OCI-LY1 (cell line): ENCODE data around the gene ELOVL2.

Experiments
- EZH2 ChIP-seq: fragments of 200-600 bp; sonication (generic), shearing (Covaris generic); IDR thresholded peaks from 2 replicates; pipeline ENCODE4 v1.8.0; 2017; ENCODE audit warnings: borderline replicate concordance, mixed run types, mild to moderate bottlenecking, antibody characterized with exemption, low read length, moderate library complexity, mixed read lengths
- TF ChIP-seq, protein P1 (sequence below): fragments of 200-600 bp; sonication (generic), shearing (Covaris generic); IDR thresholded peaks from 2 replicates; pipeline ENCODE4 v1.5.1; 2017; ENCODE audit warnings: mild to moderate bottlenecking, antibody characterized with exemption, low read length, moderate library complexity, mixed read lengths

DNA sequence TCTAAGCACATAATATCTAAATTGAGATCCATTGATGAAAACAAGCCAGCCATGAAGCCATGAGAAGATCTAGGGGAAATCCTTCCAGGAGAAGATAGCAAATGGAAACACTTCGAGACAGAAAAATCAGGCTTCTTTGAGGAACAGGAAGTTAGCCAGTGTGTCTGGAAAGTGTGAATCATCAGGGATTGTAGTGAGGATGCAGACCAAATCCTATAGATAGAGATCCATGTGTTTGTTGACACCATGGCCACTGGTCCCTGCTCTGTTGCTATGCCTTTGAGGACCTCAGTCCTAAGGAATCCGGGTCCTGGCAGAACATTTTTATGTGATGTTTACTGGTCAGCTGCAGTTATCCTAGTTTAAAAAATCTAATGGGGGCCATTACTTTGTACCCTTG, 6.6 kb upstream of the ELOVL2 start:
- TF ChIP-seq, protein P1, sequence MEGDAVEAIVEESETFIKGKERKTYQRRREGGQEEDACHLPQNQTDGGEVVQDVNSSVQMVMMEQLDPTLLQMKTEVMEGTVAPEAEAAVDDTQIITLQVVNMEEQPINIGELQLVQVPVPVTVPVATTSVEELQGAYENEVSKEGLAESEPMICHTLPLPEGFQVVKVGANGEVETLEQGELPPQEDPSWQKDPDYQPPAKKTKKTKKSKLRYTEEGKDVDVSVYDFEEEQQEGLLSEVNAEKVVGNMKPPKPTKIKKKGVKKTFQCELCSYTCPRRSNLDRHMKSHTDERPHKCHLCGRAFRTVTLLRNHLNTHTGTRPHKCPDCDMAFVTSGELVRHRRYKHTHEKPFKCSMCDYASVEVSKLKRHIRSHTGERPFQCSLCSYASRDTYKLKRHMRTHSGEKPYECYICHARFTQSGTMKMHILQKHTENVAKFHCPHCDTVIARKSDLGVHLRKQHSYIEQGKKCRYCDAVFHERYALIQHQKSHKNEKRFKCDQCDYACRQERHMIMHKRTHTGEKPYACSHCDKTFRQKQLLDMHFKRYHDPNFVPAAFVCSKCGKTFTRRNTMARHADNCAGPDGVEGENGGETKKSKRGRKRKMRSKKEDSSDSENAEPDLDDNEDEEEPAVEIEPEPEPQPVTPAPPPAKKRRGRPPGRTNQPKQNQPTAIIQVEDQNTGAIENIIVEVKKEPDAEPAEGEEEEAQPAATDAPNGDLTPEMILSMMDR, result no peak
- TF ChIP-seq EZH2, result no peak
